SK-N-SH (cell line): Measurements from ENCODE around the gene CRABP1. TPM values are rescaled to one million over a fixed set of nuclear protein-coding genes. Genes with fewer than 3 reads are reported as not detected.

ENCODE experiments used
- CTCF ChIA-PET: fragments of 300-600, 350-600 bp; formaldehyde crosslinking; extraction: SDS; loops from one replicate; lab custom pipeline; 2021; lab: Yijun Ruan, JAX
- POLR2A ChIA-PET: fragments of 350-600 bp; sonication (Branson Sonifier 250); formaldehyde crosslinking; extraction: SDS; loops from one replicate; lab custom pipeline; 2020; ENCODE audit warnings: antibody characterized with exemption, inconsistent platforms; lab: Yijun Ruan, JAX
- DNase-seq: peaks from one replicate; pipeline ENCODE4 v3.0.0; 2012
- H2AFZ ChIP-seq: fragments of 200-600 bp; sonication (generic); 2 replicates; pipeline ENCODE4 v1.8.1; 2016; ENCODE audit warnings: antibody characterized with exemption, mild to moderate bottlenecking, low read depth
- H3F3A ChIP-seq: fragments of 200-600 bp; sonication (generic); replicated peaks from 2 replicates; pipeline ENCODE3; 2016; ENCODE audit warnings: antibody characterized with exemption, mild to moderate bottlenecking; ENCODE audit not compliant: insufficient read depth
- H3K27ac ChIP-seq, 2 experiments: fragments of 200-500 bp in 1 of 2; fragments of 200-600 bp in 1 of 2; sonication (Bioruptor generic) in 1 of 2; sonication (generic), shearing (Covaris generic) in 1 of 2; 2 replicates each; pipeline versions ENCODE4 v1.5.1 to v1.6.1; 2014 to 2016; ENCODE audit warnings: low read depth in 2 of 2, inconsistent platforms in 1 of 2, low read length in 1 of 2, mild to moderate bottlenecking in 1 of 2, mixed read lengths in 1 of 2
- H3K27me3 ChIP-seq: fragments of 200-600 bp; sonication (generic), shearing (Covaris generic); 2 replicates; pipeline ENCODE4 v1.6.1; 2016; ENCODE audit warnings: mixed run types; ENCODE audit not compliant: insufficient read depth
- H3K36me3 ChIP-seq, 2 experiments: fragments of 200-500 bp in 1 of 2; fragments of 200-600 bp in 1 of 2; sonication (Bioruptor generic) in 1 of 2; sonication (generic) in 1 of 2; replicated peaks in 1 of 2; 2 replicates each; pipeline versions ENCODE3 to v1.5.1; 2014 to 2016; ENCODE audit warnings: low read length in 1 of 2, mild to moderate bottlenecking in 1 of 2; ENCODE audit not compliant: insufficient read depth in 2 of 2, control insufficient read depth in 1 of 2
- H3K4me1 ChIP-seq, 2 experiments: fragments of 200-500 bp in 1 of 2; fragments of 200-600 bp in 1 of 2; sonication (Bioruptor generic) in 1 of 2; sonication (generic), shearing (Covaris generic) in 1 of 2; 2 replicates each; pipeline versions ENCODE4 v1.5.1 to v1.6.1; 2014 to 2016; ENCODE audit warnings: low read depth in 1 of 2, low read length in 1 of 2, mixed run types in 1 of 2; ENCODE audit not compliant: insufficient read depth in 2 of 2, control insufficient read depth in 1 of 2
- H3K4me2 ChIP-seq: fragments of 200-600 bp; sonication (generic), shearing (Covaris generic); 2 replicates; pipeline ENCODE4 v1.6.1; 2017; ENCODE audit warnings: mixed run types
- H3K4me3 ChIP-seq, 2 experiments: fragments of 200-500 bp in 1 of 2; fragments of 200-600 bp in 1 of 2; sonication (Bioruptor generic) in 1 of 2; sonication (generic), shearing (Covaris generic) in 1 of 2; 2 replicates each; pipeline versions ENCODE4 v1.5.1 to v1.8.1; 2014 to 2016; ENCODE audit warnings: low read depth in 2 of 2, inconsistent platforms in 1 of 2, low read length in 1 of 2, mild to moderate bottlenecking in 1 of 2, mixed read lengths in 1 of 2, moderate library complexity in 1 of 2
- H3K79me2 ChIP-seq: fragments of 200-600 bp; sonication (generic); 2 replicates; pipeline ENCODE4 v1.8.1; 2017; ENCODE audit warnings: mild to moderate bottlenecking; ENCODE audit not compliant: insufficient read depth
- H3K9ac ChIP-seq: fragments of 200-600 bp; sonication (generic); 2 replicates; pipeline ENCODE4 v1.6.1; 2017; ENCODE audit warnings: mixed run types
- H3K9me2 ChIP-seq: fragments of 200-600 bp; sonication (generic); 2 replicates; pipeline ENCODE4 v1.6.1; 2017; ENCODE audit warnings: mixed run types
- H3K9me3 ChIP-seq: fragments of 200-600 bp; sonication (generic); 2 replicates; pipeline ENCODE4 v1.6.1; 2017; ENCODE audit warnings: mixed run types, mild to moderate bottlenecking, moderate library complexity
- H4K20me1 ChIP-seq: fragments of 200-600 bp; sonication (generic); 2 replicates; pipeline ENCODE4 v1.6.1; 2017; ENCODE audit warnings: mild to moderate bottlenecking, mixed run types; ENCODE audit not compliant: insufficient read depth
- CTCF ChIP-seq: fragments of 200-600 bp; sonication (generic); IDR thresholded peaks from 2 replicates; pipeline ENCODE4 v1.6.1; 2017; ENCODE audit warnings: antibody characterized with exemption, mild to moderate bottlenecking, moderate library complexity
- EZH2phosphoT487 ChIP-seq: fragments of 200-600 bp; sonication (generic); IDR thresholded peaks from 2 replicates; pipeline ENCODE4 v1.6.1; 2017; ENCODE audit warnings: low read depth, mixed run types, mild to moderate bottlenecking, antibody characterized with exemption, moderate library complexity, borderline replicate concordance
- FOXM1 ChIP-seq: IDR thresholded peaks from 2 replicates; pipeline ENCODE4 v1.4.0; 2012; ENCODE audit warnings: low read depth, mild to moderate bottlenecking
- GATA2 ChIP-seq: sonication (generic); formaldehyde crosslinking; IDR thresholded peaks from 2 replicates; pipeline ENCODE4 v1.5.0; 2020; ENCODE audit warnings: mild to moderate bottlenecking, missing genetic modification reagents
- JUND ChIP-seq: IDR thresholded peaks from 2 replicates; pipeline ENCODE4 v1.4.0; 2012
- MAX ChIP-seq: IDR thresholded peaks from 2 replicates; pipeline ENCODE4 v1.4.0; 2012; ENCODE audit warnings: low read depth
- MXI1 ChIP-seq: IDR thresholded peaks from 2 replicates; pipeline ENCODE4 v1.6.1; 2012; ENCODE audit warnings: mild to moderate bottlenecking, low read depth, low read length, improper control_type of control experiment
- USF2 ChIP-seq: fragments of 150-350 bp; IDR thresholded peaks from 2 replicates; pipeline ENCODE4 v1.6.1; 2017; ENCODE audit warnings: antibody characterized with exemption, low read length, low read depth, borderline replicate concordance
- YY1 ChIP-seq: IDR thresholded peaks from 2 replicates; pipeline ENCODE4 v1.4.0; 2012; ENCODE audit warnings: low read depth, mild to moderate bottlenecking
- WGBS: methylation state at CpG from one replicate; pipeline ENCODE4 v1.1.6; 2017; ENCODE audit warnings: low lambda C conversion rate; 5-methylcytosine and 5-hydroxymethylcytosine counted together
- polyA plus RNA-seq, 3 experiments: library from polyadenylated mRNA; depleted of rRNA; stranded (reverse); fragments of >200 nt; gene quantifications; 2 replicates each; pipeline ENCODE4 v1.2.3, GENCODE V29; 2012

Gene CRABP1
- polyA plus RNA-seq, 1 of the 3 experiments (the other 2 are of a cell fraction), result 1.0 TPM

DNA sequence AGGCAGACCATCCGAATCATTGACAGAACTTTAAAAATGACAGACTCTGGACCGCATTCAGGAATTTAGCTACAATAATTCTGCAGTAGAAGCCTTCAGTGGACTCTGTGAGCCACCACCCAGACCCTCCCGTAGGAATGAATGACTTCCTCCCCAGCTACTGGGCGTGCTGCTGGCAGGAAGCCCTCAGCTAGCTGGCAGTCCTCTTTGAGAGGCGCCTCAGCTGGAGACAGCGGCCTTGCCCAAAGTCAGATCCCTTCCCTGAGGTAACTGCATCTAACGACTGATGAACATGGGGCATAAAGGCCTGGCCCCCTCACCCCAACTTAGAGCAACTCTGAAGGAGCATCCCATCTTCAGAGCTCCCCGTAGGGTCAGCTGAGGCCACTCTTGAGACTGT, 25.8 kb downstream of the CRABP1 start:
- TF ChIP-seq GATA2 (CRISPR knock-in tag) (no peak), USF2 (no peak), CTCF (no peak), YY1 (no peak)
- no peak overlapping the region for H3K9ac ChIP-seq
- peaks cover 4 to 25% of the 10 kb centered on the region in 2 experiments; a peak in 2 of 4 replicates for H3K4me1 ChIP-seq
- H2AFZ ChIP-seq, result no peak overlapping the region
- ChIA-PET POLR2A (no interaction called here), CTCF (interaction anchor here (1.6 to 2.4 kb wide), 2 partner anchors 57 to 58 kb away, joined by 4 to 9 read pairs; no protein-coding TSS in a partner anchor)
- no peaks in the 10 kb centered on the region for H4K20me1 ChIP-seq
- H3K9me3 ChIP-seq, result no peaks in the 10 kb centered on the region
- no peak for DNase-seq
- H3K4me3 ChIP-seq, result no peak overlapping the region
- 78% methylated on average over 6 of the region's 8 CpGs for WGBS
- H3K79me2 ChIP-seq, result no peaks in the 10 kb centered on the region
- no peaks in the 10 kb centered on the region for H3F3A ChIP-seq
- no peaks in the 10 kb centered on the region for H3K36me3 ChIP-seq
- no peak overlapping the region for H3K4me2 ChIP-seq
- no peaks in the 10 kb centered on the region for H3K27me3 ChIP-seq
- no peaks in the 10 kb centered on the region for H3K9me2 ChIP-seq
- H3K27ac ChIP-seq, result no peak overlapping the region

DNA sequence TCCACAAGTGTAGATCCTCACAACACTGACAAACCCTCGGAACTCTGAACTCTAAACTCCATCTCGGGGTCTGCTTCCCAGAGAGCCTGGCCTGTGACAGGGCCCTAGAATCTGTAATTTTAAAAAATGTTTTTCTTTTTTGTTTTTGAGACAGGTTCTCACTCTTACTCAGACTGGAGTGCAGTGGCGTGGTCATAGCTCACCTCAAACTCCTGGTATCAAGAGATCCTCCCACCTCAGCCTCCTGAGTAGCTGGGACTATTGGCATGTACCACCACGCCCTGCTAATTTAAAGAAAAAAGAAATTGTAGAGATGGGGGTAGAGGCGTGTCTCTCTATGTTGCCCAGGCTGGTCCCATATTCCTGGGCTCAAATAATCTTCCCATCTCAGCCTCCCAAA, 26.2 kb downstream of the CRABP1 start:
- CTCF ChIA-PET, result interaction anchor here (1.6 to 2.4 kb wide), 2 partner anchors 57 to 58 kb away, joined by 4 to 9 read pairs; no protein-coding TSS in a partner anchor
- Histone ChIP-seq H3K27ac (no peak overlapping the region), H3K27me3 (no peaks in the 10 kb centered on the region), H4K20me1 (no peaks in the 10 kb centered on the region), H3K4me1 (peaks cover 4 to 23% of the 10 kb centered on the region in 2 experiments; a peak in 2 of 4 replicates), H3K79me2 (no peaks in the 10 kb centered on the region), H3K9ac (no peak overlapping the region), H3K9me2 (no peaks in the 10 kb centered on the region)
- POLR2A ChIA-PET, result no interaction called here
- WGBS, result 78% methylated on average over 5 of the region's 5 CpGs
- no peak for DNase-seq
- no peak for TF ChIP-seq MAX
- no peak for TF ChIP-seq YY1
- no peak for TF ChIP-seq MXI1
- TF ChIP-seq EZH2phosphoT487, result no peak
- no peak for TF ChIP-seq JUND
- TF ChIP-seq FOXM1, result no peak
- TF ChIP-seq, all 33 proteins: peak for 0
- no peaks in the 10 kb centered on the region for H3K36me3 ChIP-seq
- H3F3A ChIP-seq, result no peaks in the 10 kb centered on the region
- H2AFZ ChIP-seq, result no peak overlapping the region
- H3K4me2 ChIP-seq, result no peak overlapping the region
- H3K9me3 ChIP-seq, result no peaks in the 10 kb centered on the region
- H3K4me3 ChIP-seq, result no peak overlapping the region
